Trophoblast cell (in vitro differentiated cells and primary cell): Measurements from ENCODE around the gene EEFSEC.

ENCODE experiments used
- DNase-seq, 2 donors: peaks; one replicate each; pipeline ENCODE4 v3.0.0-alpha.2; 2016
- H2AFZ ChIP-seq: 2 replicates; pipeline ENCODE4 v1.6.1; 2013; ENCODE audit warnings: low read length, moderate library complexity, mild to moderate bottlenecking; ENCODE audit not compliant: insufficient read depth, poor library complexity
- H2AK5ac ChIP-seq: 2 replicates; pipeline ENCODE4 v1.6.1; 2013; ENCODE audit warnings: mild to moderate bottlenecking, low read length
- H2BK120ac ChIP-seq: 2 replicates; pipeline ENCODE4 v1.6.1; 2013; ENCODE audit warnings: low read length, mild to moderate bottlenecking, moderate library complexity; ENCODE audit not compliant: insufficient read depth, poor library complexity
- H2BK12ac ChIP-seq: 2 replicates; pipeline ENCODE4 v1.6.1; 2013; ENCODE audit warnings: mild to moderate bottlenecking, low read length, moderate library complexity
- H2BK5ac ChIP-seq: 2 replicates; pipeline ENCODE4 v1.6.1; 2013; ENCODE audit warnings: low read length, low read depth, moderate library complexity, mild to moderate bottlenecking; ENCODE audit not compliant: poor library complexity
- H3K14ac ChIP-seq: 2 replicates; pipeline ENCODE4 v1.6.1; 2013; ENCODE audit warnings: mild to moderate bottlenecking, low read length
- H3K18ac ChIP-seq: 2 replicates; pipeline ENCODE4 v1.6.1; 2013; ENCODE audit warnings: mild to moderate bottlenecking, low read length
- H3K23ac ChIP-seq: 2 replicates; pipeline ENCODE4 v1.6.1; 2013; ENCODE audit warnings: low read length
- H3K27ac ChIP-seq: 2 replicates; pipeline ENCODE4 v1.5.1; 2013; ENCODE audit warnings: low read depth, mild to moderate bottlenecking, inconsistent platforms, low read length, moderate library complexity
- H3K27me3 ChIP-seq: 2 replicates; pipeline ENCODE4 v1.6.1; 2013; ENCODE audit warnings: inconsistent platforms, mild to moderate bottlenecking, low read length, moderate library complexity; ENCODE audit not compliant: insufficient read depth
- H3K36me3 ChIP-seq, 2 experiments: 1 replicate in 1 of 2; 2 replicates in 1 of 2; pipeline ENCODE4 v1.6.1; 2013; ENCODE audit warnings: low read length in 2 of 2, mild to moderate bottlenecking in 2 of 2, moderate library complexity in 1 of 2; ENCODE audit not compliant: insufficient read depth in 2 of 2, control insufficient read depth in 1 of 2
- H3K4ac ChIP-seq: 2 replicates; pipeline ENCODE4 v1.6.1; 2013; ENCODE audit warnings: low read depth, mild to moderate bottlenecking, low read length, moderate library complexity
- H3K4me1 ChIP-seq, 2 experiments: 1 replicate in 1 of 2; 2 replicates in 1 of 2; pipeline ENCODE4 v1.6.1; 2013; ENCODE audit warnings: low read length in 2 of 2, mild to moderate bottlenecking in 2 of 2, moderate library complexity in 1 of 2; ENCODE audit not compliant: insufficient read depth in 2 of 2, control insufficient read depth in 1 of 2
- H3K4me2 ChIP-seq: 2 replicates; pipeline ENCODE4 v1.6.1; 2013; ENCODE audit warnings: inconsistent platforms, mild to moderate bottlenecking, low read length, moderate library complexity
- H3K4me3 ChIP-seq: 2 replicates; pipeline ENCODE4 v1.5.1; 2013; ENCODE audit warnings: mild to moderate bottlenecking, low read depth, low read length, inconsistent platforms
- H3K79me1 ChIP-seq: one replicate; pipeline ENCODE4 v1.6.1; 2013; ENCODE audit warnings: low read length
- H3K79me2 ChIP-seq: 2 replicates; pipeline ENCODE4 v1.6.1; 2013; ENCODE audit warnings: low read length, mild to moderate bottlenecking; ENCODE audit not compliant: control insufficient read depth, insufficient read depth, poor library complexity
- H3K9ac ChIP-seq: 2 replicates; pipeline ENCODE4 v1.6.1; 2013; ENCODE audit warnings: mild to moderate bottlenecking, low read length
- H3K9me3 ChIP-seq: 2 replicates; pipeline ENCODE4 v1.6.1; 2013; ENCODE audit warnings: low read depth, mild to moderate bottlenecking, control low read depth, inconsistent platforms, low read length; ENCODE audit not compliant: insufficient read depth
- H4K12ac ChIP-seq: 2 replicates; pipeline ENCODE4 v1.6.1; 2013; ENCODE audit warnings: low read depth, mild to moderate bottlenecking, low read length, moderate library complexity
- H4K8ac ChIP-seq: 2 replicates; pipeline ENCODE4 v1.6.1; 2013; ENCODE audit warnings: low read depth, mild to moderate bottlenecking, low read length, moderate library complexity
- H4K91ac ChIP-seq: one replicate; pipeline ENCODE4 v1.6.1; 2013; ENCODE audit warnings: low read depth, mild to moderate bottlenecking, low read length, moderate library complexity
- WGBS: extraction: QIAGEN DNeasy Blood & Tissue Kit; methylation state at CpG from one replicate; pipeline ENCODE4 v1.1.7; 2013; ENCODE audit warnings: missing lambda C conversion rate; ENCODE audit not compliant: insufficient read length, insufficient coverage; ENCODE audit errors: extremely low coverage; 5-methylcytosine and 5-hydroxymethylcytosine counted together

The EEFSEC gene

DNA sequence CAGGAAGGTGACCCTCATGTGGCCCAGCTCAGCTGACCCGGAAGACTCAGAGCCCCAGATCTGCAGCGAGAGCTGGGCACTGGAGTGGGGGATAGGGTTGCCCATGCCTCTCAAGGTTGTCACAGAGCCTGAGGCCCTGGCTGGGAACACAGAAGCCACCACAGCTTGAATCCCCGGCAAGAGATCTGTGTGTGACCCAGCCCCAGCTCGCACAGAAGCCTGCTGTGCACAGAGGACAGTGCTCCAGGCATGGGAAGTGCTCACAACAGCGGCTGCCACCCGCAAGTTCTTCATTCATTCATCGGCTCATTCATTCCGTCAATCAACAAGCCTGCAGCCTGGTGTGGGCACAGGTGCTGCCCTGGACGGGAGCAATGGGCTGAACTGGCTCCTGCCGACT is 277.0 kb downstream of the EEFSEC start:
- Histone ChIP-seq H4K12ac (no peak overlapping the region), H3K4me3 (no peak overlapping the region), H3K79me1 (peaks cover 37% of the 10 kb centered on the region), H3K9me3 (no peaks in the 10 kb centered on the region), H3K9ac (no peak overlapping the region), H4K91ac (peak overlapping the region; percentile 52), H3K4me2 (no peak overlapping the region), H2BK12ac (no peak overlapping the region), H3K4me1 (peaks cover 30 to 42% of the 10 kb centered on the region in 2 experiments), H3K27me3 (no peaks in the 10 kb centered on the region), H2AFZ (no peak overlapping the region), H3K27ac (no peak overlapping the region), H3K79me2 (peaks cover 5% of the 10 kb centered on the region), H2AK5ac (peak overlapping the region; percentile 45), H2BK120ac (no peak overlapping the region), H3K23ac (no peak overlapping the region), H3K18ac (no peak overlapping the region), H3K14ac (peak overlapping the region; percentile 30), H3K4ac (no peak overlapping the region), H4K8ac (no peak overlapping the region), H3K36me3 (no peaks in the 10 kb centered on the region), H2BK5ac (no peak overlapping the region)
- WGBS, result no CpG with 5 or more reads among the region's 10 CpGs
- DNase-seq, result no peak

DNA sequence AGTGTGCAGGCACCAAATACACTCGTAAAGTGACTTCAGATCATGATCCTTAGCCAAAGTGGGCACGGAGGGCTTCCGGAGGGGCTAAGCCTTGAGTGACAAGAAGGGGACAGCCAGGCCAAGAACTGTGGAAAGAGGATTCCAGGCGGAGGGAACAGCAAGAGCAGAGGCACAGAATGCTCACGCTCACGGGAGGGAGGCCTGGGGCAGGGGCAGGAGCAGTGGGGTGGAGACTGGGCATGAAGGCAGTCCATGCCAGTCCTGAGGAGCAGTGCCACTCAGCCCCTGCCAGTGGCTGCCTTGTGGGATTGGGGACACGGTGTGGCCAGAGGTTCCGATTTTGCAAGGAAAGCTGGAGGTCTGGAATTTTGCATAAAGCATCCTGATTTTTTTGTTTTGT is 277.4 kb downstream of the EEFSEC start:
- H3K4me2 ChIP-seq, result no peak overlapping the region
- H4K8ac ChIP-seq, result no peak overlapping the region
- peaks cover 41% of the 10 kb centered on the region for H3K79me1 ChIP-seq
- H3K27me3 ChIP-seq, result no peaks in the 10 kb centered on the region
- H3K79me2 ChIP-seq, result peaks cover 8% of the 10 kb centered on the region
- no CpG with 5 or more reads among the region's 8 CpGs for WGBS
- no peak overlapping the region for H2BK12ac ChIP-seq
- H3K4me3 ChIP-seq, result no peak overlapping the region
- no peak overlapping the region for H3K27ac ChIP-seq
- no peak overlapping the region for H3K9ac ChIP-seq
- H3K36me3 ChIP-seq, result no peaks in the 10 kb centered on the region
- H2BK5ac ChIP-seq, result no peak overlapping the region
- no peak overlapping the region for H2BK120ac ChIP-seq
- H2AK5ac ChIP-seq, result peak overlapping the region; percentile 45
- no peak overlapping the region for H3K23ac ChIP-seq
- H4K12ac ChIP-seq, result no peak overlapping the region
- H4K91ac ChIP-seq, result peak overlapping the region; percentile 52
- H2AFZ ChIP-seq, result no peak overlapping the region
- DNase-seq, result no peak
- H3K14ac ChIP-seq, result peak overlapping the region; percentile 30
- H3K4ac ChIP-seq, result no peak overlapping the region
- no peak overlapping the region for H3K18ac ChIP-seq
- H3K4me1 ChIP-seq, result peaks cover 34 to 46% of the 10 kb centered on the region in 2 experiments
- no peaks in the 10 kb centered on the region for H3K9me3 ChIP-seq

DNA sequence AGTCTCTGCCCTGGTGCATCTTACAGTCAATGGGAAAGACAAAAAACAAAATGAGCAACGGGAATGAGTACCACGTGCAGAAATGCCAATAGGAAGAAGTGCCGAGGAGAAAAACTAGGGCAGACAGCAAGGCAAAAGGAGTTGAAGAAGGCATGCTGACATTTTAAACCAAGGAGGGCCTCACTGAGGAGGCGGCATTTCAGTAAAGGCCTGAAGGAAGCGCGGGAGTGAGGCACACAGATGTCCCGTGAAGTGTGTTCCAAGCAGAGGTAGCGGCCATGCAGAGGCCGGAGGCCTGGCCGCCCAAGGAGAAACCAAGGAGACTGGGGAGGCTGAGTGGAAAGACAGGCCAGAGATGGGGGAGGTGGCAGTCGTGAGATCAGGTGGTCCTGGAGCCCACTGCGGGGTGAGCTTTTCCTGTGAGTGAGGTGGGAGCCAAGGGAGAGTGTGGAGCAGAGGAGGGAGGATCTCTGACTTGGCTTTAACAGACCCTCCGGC is 278.6 kb downstream of the EEFSEC start:
- H2AFZ ChIP-seq, result no peak overlapping the region
- H3K79me2 ChIP-seq, result peaks cover 11% of the 10 kb centered on the region
- H3K9me3 ChIP-seq, result no peaks in the 10 kb centered on the region
- no peak overlapping the region for H2BK5ac ChIP-seq
- peak overlapping the region; percentile 70 for H3K4me2 ChIP-seq
- no peak overlapping the region for H2AK5ac ChIP-seq
- peak overlapping the region; percentile 40 for H4K8ac ChIP-seq
- peak overlapping the region; percentile 82 for H2BK120ac ChIP-seq
- no peaks in the 10 kb centered on the region for H3K36me3 ChIP-seq
- no peak overlapping the region for H3K9ac ChIP-seq
- peaks cover 42% of the 10 kb centered on the region for H3K79me1 ChIP-seq
- H3K23ac ChIP-seq, result no peak overlapping the region
- H3K18ac ChIP-seq, result peak overlapping the region; percentile 35
- no peaks in the 10 kb centered on the region for H3K27me3 ChIP-seq
- H4K12ac ChIP-seq, result no peak overlapping the region
- no peak overlapping the region for H3K27ac ChIP-seq
- peak overlapping the region; percentile 42 for H2BK12ac ChIP-seq
- no CpG with 5 or more reads among the region's 13 CpGs for WGBS
- no peak overlapping the region for H3K14ac ChIP-seq
- H3K4ac ChIP-seq, result no peak overlapping the region
- peak overlapping the region; percentile 94 for H4K91ac ChIP-seq
- no peak overlapping the region for H3K4me3 ChIP-seq
- H3K4me1 ChIP-seq, result peaks cover 37 to 49% of the 10 kb centered on the region in 2 experiments
- DNase-seq, result peak in 1 of 2 donors; percentile 37

DNA sequence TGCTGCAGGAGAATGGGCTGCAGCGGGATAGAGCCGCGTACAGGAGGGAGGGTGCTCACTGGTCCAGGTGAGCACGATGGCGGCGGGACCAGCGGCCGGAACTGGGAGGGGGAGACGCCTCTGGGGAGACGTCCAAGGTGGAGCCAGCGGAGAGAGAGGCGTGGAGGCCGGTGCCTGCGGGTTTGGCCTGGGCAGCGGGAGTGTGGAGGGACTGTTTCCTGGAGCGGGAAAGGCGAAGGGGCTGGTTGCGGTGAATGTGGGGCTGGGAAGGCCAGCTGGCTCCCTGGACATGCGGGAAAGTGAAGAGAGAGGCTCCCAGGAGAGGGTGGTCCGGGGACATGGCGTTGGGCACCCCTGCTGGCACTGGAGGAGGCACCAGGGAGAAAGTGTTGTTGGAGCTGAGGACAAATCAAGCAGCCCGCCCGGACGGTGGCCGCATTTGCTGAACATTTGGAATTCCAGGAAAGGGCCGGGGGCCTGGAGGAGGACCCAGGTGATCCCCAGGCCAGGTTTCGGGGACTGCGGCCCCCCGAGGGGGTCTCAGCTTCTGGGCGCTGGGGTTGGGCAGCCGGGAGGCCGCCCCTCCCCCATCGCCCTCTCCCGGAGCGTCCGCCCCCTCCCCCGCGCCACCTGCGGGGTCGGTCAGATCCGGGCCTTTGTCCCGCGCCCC is 279.2 kb downstream of the EEFSEC start:
- Histone ChIP-seq H2BK12ac (peak overlapping the region; percentile 42), H3K14ac (peak overlapping the region; percentile 40), H3K9ac (no peak overlapping the region), H2BK5ac (peak overlapping the region; percentile 71), H3K9me3 (no peaks in the 10 kb centered on the region), H2BK120ac (peak overlapping the region; percentile 82), H3K79me1 (peaks cover 42% of the 10 kb centered on the region), H3K18ac (peak overlapping the region; percentile 35), H3K23ac (no peak overlapping the region), H2AK5ac (no peak overlapping the region), H3K4me1 (peaks cover 37 to 49% of the 10 kb centered on the region in 2 experiments), H4K12ac (no peak overlapping the region), H3K4ac (peak overlapping the region; percentile 26), H3K27ac (peak overlapping the region; percentile 24), H2AFZ (peak overlapping the region; percentile 55), H3K27me3 (no peaks in the 10 kb centered on the region), H4K91ac (peak overlapping the region; percentile 94), H3K79me2 (peaks cover 11% of the 10 kb centered on the region), H3K4me2 (peak overlapping the region; percentile 70), H4K8ac (peak overlapping the region; percentile 80), H3K4me3 (peak overlapping the region; percentile 57), H3K36me3 (no peaks in the 10 kb centered on the region)
- WGBS, result no CpG with 5 or more reads among the region's 43 CpGs
- DNase-seq, result peak; percentile 81 to 88
